ENCODE measurements around the gene ABCA2.

DNA sequence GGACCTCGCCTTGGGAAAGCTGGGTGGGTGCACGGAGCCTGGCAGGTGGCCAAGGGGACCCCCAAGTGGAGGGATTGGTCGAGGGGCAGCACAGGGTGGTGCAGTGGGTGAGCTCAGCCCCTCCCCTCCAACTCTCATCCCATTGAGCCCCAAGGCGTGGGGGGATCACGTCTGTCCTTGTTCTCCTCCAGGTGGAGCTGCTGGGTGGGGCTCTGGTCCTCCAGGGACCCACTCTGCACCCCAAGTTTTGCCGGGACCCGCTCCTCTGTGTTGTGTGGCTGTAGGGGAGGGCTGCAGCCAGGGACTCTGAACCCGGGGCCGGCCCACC, 7.4 kb upstream of the ABCA2 start:
- TF ChIP-seq EZH2 (IDR thresholded peaks at IDR 0.05) (no peak), POLR2AphosphoS5 (IDR thresholded peaks at IDR 0.05; ENCODE audit: borderline replicate concordance, low read depth, low read length) (no peak)

Measured in SK-N-MC (cell line).